Adrenal gland (tissue), 5 donors: Measurements from ENCODE around the gene CCDC15.

ENCODE experiments used
- POLR2A ChIP-seq, 2 donors: fragments of 450-650 bp; IDR thresholded peaks; one replicate each; pipeline ENCODE4 v1.6.1; 2017; ENCODE audit warnings: antibody characterized with exemption in 2 of 2, mild to moderate bottlenecking in 2 of 2, moderate library complexity in 1 of 2
- TF ChIP-seq, protein P1 (sequence below), 6 experiments: fragments of 450-650 bp in 4 of 6; fragments of 200-600 bp in 2 of 6; sonication (generic) in 1 of 6; IDR thresholded peaks; 1 replicate in 5 of 6; 2 replicates in 1 of 6; pipeline versions ENCODE4 v1.5.1 to v1.8.0; 2016 to 2021; ENCODE audit warnings: antibody characterized with exemption in 6 of 6, mild to moderate bottlenecking in 2 of 6, moderate library complexity in 1 of 6
- donor health status: DM: no; HTN: no; CAD: no.

DNA sequence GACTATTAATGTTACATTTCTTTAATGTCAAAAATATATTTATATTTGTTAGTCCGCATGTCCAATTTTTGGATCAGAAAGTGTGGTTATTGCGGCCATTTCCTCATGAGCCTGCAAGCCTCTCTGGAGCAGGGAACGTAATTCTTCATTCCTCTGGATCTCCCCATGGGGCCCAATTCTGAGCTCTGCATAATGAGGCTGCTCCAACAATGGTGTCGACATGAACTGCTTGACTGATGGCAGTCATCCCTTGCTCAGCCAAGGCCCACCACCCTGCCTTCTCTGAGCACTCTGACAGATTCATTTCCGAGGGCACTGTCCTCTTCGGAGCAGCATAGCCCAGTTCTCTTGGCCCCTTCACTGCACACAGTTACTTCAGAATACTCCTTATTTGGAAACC, 15.0 kb upstream of the CCDC15 start:
- TF ChIP-seq, protein P1, sequence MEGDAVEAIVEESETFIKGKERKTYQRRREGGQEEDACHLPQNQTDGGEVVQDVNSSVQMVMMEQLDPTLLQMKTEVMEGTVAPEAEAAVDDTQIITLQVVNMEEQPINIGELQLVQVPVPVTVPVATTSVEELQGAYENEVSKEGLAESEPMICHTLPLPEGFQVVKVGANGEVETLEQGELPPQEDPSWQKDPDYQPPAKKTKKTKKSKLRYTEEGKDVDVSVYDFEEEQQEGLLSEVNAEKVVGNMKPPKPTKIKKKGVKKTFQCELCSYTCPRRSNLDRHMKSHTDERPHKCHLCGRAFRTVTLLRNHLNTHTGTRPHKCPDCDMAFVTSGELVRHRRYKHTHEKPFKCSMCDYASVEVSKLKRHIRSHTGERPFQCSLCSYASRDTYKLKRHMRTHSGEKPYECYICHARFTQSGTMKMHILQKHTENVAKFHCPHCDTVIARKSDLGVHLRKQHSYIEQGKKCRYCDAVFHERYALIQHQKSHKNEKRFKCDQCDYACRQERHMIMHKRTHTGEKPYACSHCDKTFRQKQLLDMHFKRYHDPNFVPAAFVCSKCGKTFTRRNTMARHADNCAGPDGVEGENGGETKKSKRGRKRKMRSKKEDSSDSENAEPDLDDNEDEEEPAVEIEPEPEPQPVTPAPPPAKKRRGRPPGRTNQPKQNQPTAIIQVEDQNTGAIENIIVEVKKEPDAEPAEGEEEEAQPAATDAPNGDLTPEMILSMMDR (IDR thresholded peaks at IDR 0.05), result no peak
- TF ChIP-seq POLR2A (IDR thresholded peaks at IDR 0.05), result no peak
